Mammary epithelial cell (primary cell): ENCODE data around the gene TAF4.

ENCODE experiments used
- EZH2 ChIP-seq: IDR thresholded peaks from 2 replicates; pipeline ENCODE4 v1.6.1; 2012; ENCODE audit warnings: low read length, inconsistent platforms, borderline replicate concordance
- TF ChIP-seq, protein P1 (sequence below), 2 donors: IDR thresholded peaks in 1 of 2; conservative IDR thresholded peaks in 1 of 2; 2 replicates each; pipeline ENCODE4 v1.5.1; 2011 to 2012; ENCODE audit warnings: inconsistent platforms in 2 of 2, low read length in 2 of 2, mild to moderate bottlenecking in 2 of 2, control low read depth in 1 of 2, low read depth in 1 of 2; ENCODE audit not compliant: insufficient read depth in 1 of 2; ENCODE audit errors: extremely low read depth in 1 of 2

DNA sequence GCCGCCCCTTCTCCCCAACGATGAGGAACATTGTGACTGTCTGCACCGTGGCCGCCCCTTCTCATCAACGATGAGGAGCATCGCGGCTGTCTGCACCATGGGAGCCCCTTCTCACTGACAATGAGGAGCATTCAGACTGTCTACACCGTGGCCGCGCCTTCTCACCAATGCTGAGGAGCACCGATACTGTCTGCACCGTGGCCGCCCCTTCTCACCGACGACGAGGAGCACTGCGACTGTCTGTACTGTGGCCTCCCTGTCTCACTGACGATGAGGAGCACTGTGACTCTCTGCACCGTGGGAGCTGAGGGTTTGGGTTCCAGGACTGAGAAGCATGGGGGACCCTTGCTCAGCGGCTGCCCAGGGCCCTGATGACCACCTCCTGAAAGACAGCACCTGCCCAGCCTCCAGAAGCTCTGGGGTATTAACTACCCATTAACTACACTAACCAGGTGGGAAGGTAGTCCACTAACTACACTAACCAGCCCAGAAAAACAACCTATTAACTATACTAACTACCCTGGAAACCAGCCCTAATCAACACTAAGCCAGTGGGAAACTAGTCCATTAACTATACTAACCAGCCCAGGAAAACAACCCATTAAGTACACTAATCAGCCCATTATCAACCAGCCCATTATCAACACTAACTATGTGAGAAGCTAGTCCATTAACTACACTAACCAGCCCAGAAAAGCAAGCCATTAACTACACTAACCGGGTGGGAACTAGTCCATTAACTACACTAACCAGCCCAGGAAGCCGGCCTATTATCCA, 116.9 kb downstream of the TAF4 start:
- TF ChIP-seq, protein P1, sequence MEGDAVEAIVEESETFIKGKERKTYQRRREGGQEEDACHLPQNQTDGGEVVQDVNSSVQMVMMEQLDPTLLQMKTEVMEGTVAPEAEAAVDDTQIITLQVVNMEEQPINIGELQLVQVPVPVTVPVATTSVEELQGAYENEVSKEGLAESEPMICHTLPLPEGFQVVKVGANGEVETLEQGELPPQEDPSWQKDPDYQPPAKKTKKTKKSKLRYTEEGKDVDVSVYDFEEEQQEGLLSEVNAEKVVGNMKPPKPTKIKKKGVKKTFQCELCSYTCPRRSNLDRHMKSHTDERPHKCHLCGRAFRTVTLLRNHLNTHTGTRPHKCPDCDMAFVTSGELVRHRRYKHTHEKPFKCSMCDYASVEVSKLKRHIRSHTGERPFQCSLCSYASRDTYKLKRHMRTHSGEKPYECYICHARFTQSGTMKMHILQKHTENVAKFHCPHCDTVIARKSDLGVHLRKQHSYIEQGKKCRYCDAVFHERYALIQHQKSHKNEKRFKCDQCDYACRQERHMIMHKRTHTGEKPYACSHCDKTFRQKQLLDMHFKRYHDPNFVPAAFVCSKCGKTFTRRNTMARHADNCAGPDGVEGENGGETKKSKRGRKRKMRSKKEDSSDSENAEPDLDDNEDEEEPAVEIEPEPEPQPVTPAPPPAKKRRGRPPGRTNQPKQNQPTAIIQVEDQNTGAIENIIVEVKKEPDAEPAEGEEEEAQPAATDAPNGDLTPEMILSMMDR (conservative IDR thresholded peaks at IDR 0.05 in 1 of 2, IDR thresholded peaks at IDR 0.05 in 1 of 2; ENCODE audit: extremely low read depth in 1 of 2, insufficient read depth in 1 of 2, low read depth in 1 of 2, low read length in 2 of 2): no peak
- no peak for TF ChIP-seq EZH2
